ENCODE data around the gene TBC1D10A.

GRCh38 chr22:30333707-30334087 is 7.0 kb upstream of the TBC1D10A start:
- no peak for TF ChIP-seq EZH2 (IDR thresholded peaks at IDR 0.05; ENCODE audit: borderline replicate concordance, low read depth, low read length, poor library complexity, severe bottlenecking)
- TF ChIP-seq, protein P1, sequence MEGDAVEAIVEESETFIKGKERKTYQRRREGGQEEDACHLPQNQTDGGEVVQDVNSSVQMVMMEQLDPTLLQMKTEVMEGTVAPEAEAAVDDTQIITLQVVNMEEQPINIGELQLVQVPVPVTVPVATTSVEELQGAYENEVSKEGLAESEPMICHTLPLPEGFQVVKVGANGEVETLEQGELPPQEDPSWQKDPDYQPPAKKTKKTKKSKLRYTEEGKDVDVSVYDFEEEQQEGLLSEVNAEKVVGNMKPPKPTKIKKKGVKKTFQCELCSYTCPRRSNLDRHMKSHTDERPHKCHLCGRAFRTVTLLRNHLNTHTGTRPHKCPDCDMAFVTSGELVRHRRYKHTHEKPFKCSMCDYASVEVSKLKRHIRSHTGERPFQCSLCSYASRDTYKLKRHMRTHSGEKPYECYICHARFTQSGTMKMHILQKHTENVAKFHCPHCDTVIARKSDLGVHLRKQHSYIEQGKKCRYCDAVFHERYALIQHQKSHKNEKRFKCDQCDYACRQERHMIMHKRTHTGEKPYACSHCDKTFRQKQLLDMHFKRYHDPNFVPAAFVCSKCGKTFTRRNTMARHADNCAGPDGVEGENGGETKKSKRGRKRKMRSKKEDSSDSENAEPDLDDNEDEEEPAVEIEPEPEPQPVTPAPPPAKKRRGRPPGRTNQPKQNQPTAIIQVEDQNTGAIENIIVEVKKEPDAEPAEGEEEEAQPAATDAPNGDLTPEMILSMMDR (conservative IDR thresholded peaks at IDR 0.05; ENCODE audit: low read depth, low read length): no peak
